ENCODE data around the gene TNFRSF11A.

The TNFRSF11A gene

GRCh38 chr18:62301322-62301721 lies 23.8 kb upstream of the TNFRSF11A start:
- no peak for TF ChIP-seq CTCF (IDR thresholded peaks at IDR 0.05)

GRCh38 chr18:62312851-62313250 lies 12.3 kb upstream of the TNFRSF11A start:
- TF ChIP-seq CTCF (IDR thresholded peaks at IDR 0.05) = no peak

- no peak for TF ChIP-seq CTCF (IDR thresholded peaks at IDR 0.05)
Observed at GRCh38 chr18:62318228-62319180, 6.6 kb upstream of the TNFRSF11A start.

- TF ChIP-seq CTCF (IDR thresholded peaks at IDR 0.05) = no peak
Observed at GRCh38 chr18:62321201-62321600, 3.9 kb upstream of the TNFRSF11A start.

- no peak for TF ChIP-seq CTCF (IDR thresholded peaks at IDR 0.05)
Observed at GRCh38 chr18:62323483-62324180, 1.5 kb upstream of the TNFRSF11A start.

- TF ChIP-seq CTCF (IDR thresholded peaks at IDR 0.05) = no peak
Observed at GRCh38 chr18:62324181-62324828, 805 bp upstream of the TNFRSF11A start.

- TF ChIP-seq CTCF (IDR thresholded peaks at IDR 0.05) = no peak
Observed at GRCh38 chr18:62325806-62326645, 916 bp downstream of the TNFRSF11A start.

Data from LNCAP (cell line).